K562 (cell line): ENCODE data around the gene SPTLC3. TPM values are rescaled to one million over a fixed set of nuclear protein-coding genes. Genes with fewer than 3 reads are reported as not detected.

Source experiments
- ATAC-seq: fragments of 200-7000 bp; cut with Tn5 transposase; 3 replicates; pipeline ENCODE4 v1.9.1; 2020; ENCODE audit warnings: moderate library complexity
- BruUV-seq: library from RNA; stranded (reverse); fragments of 400-500 nt; replicated peaks from 2 replicates; lab custom pipeline; 2021; lab: Mats Ljungman, UMichigan
- CTCF ChIA-PET: fragments of 300-600 bp; formaldehyde crosslinking; extraction: SDS; loops from one replicate; lab custom pipeline; 2021; ENCODE audit warnings: low intra/inter-chr PET ratio; lab: Yijun Ruan, JAX
- POLR2A ChIA-PET: fragments of 300-600, 350-650 bp; sonication (Branson Sonifier 250); formaldehyde crosslinking; extraction: SDS; loops from one replicate; lab custom pipeline; 2021; ENCODE audit warnings: antibody characterized with exemption, inconsistent platforms; lab: Yijun Ruan, JAX
- DNase-seq, 4 experiments: peaks; one replicate each; pipeline versions ENCODE4 v3.0.0 to v3.0.0-alpha.2; 2011 to 2018; ENCODE audit warnings: low spot score in 3 of 4, mixed read lengths in 3 of 4; ENCODE audit errors: extremely low read depth in 1 of 4
- FAIRE-seq: peaks from 2 replicates; lab custom pipeline; 2011; peaks lifted over from hg19 to GRCh38; lab: Jason Lieb, UNC
- H2AFZ ChIP-seq: 2 replicates; pipeline ENCODE4 v1.6.0; 2011; ENCODE audit warnings: low read depth, low read length, control low read depth, inconsistent platforms
- H3K27ac ChIP-seq: fragments of 200-600 bp; 3 replicates; pipeline ENCODE4 v1.8.0; 2011; ENCODE audit warnings: low read depth, mild to moderate bottlenecking, control low read depth, inconsistent platforms, low read length, moderate library complexity, mixed read lengths; ENCODE audit errors: extremely low read depth
- H3K27me3 ChIP-seq, 2 experiments: fragments of 300-600 bp in 1 of 2; 2 replicates in 1 of 2; 3 replicates in 1 of 2; pipeline versions ENCODE4 v1.6.0 to v1.8.0; 2011; ENCODE audit warnings: inconsistent platforms in 2 of 2, low read length in 2 of 2, mild to moderate bottlenecking in 1 of 2, mixed read lengths in 1 of 2, moderate library complexity in 1 of 2; ENCODE audit not compliant: control insufficient read depth in 2 of 2, insufficient read depth in 2 of 2
- H3K36me3 ChIP-seq: fragments of 300-600 bp; 3 replicates; pipeline ENCODE4 v1.8.0; 2011; ENCODE audit warnings: mild to moderate bottlenecking, low read length, inconsistent platforms; ENCODE audit not compliant: control insufficient read depth, insufficient read depth
- H3K4me1 ChIP-seq, 2 experiments: fragments of 200-600 bp in 1 of 2; replicated peaks in 1 of 2; 2 replicates in 1 of 2; 3 replicates in 1 of 2; pipeline versions ENCODE4 v1.5.1 to v1.8.0; 2011; ENCODE audit warnings: inconsistent platforms in 2 of 2, low read length in 2 of 2, mild to moderate bottlenecking in 1 of 2, mixed read lengths in 1 of 2, moderate library complexity in 1 of 2; ENCODE audit not compliant: control insufficient read depth in 2 of 2, insufficient read depth in 2 of 2
- H3K4me2 ChIP-seq: 2 replicates; pipeline ENCODE4 v1.6.1; 2011; ENCODE audit warnings: low read length, control low read depth, inconsistent platforms, mixed read lengths; ENCODE audit not compliant: insufficient read depth
- H3K4me3 ChIP-seq: fragments of 200-600 bp; sonication (generic), shearing (Covaris generic); 2 replicates; pipeline ENCODE4 v1.5.1; 2016; ENCODE audit warnings: control low read depth, inconsistent platforms
- H3K79me2 ChIP-seq: fragments of 200-600 bp; 3 replicates; pipeline ENCODE4 v1.8.0; 2011; ENCODE audit warnings: low read length, inconsistent platforms; ENCODE audit not compliant: control insufficient read depth, insufficient read depth
- H3K9ac ChIP-seq, 2 experiments: 2 replicates each; pipeline versions ENCODE4 v1.6.0 to v1.6.1; 2011; ENCODE audit warnings: low read depth in 2 of 2, low read length in 2 of 2, control low read depth in 1 of 2, inconsistent platforms in 1 of 2, mild to moderate bottlenecking in 1 of 2, mixed read lengths in 1 of 2; ENCODE audit not compliant: insufficient read depth in 1 of 2
- H3K9me1 ChIP-seq: one replicate; pipeline ENCODE4 v1.6.0; 2011; ENCODE audit warnings: inconsistent platforms, mild to moderate bottlenecking, low read length, moderate library complexity; ENCODE audit not compliant: control insufficient read depth, insufficient read depth
- H3K9me3 ChIP-seq: replicated peaks from 2 replicates; pipeline ENCODE4 v1.5.1; 2011; ENCODE audit warnings: low read depth, low read length, inconsistent platforms; ENCODE audit not compliant: control insufficient read depth, insufficient read depth
- H4K20me1 ChIP-seq: replicated peaks from 2 replicates; pipeline ENCODE4 v1.6.1; 2011; ENCODE audit warnings: low read length, inconsistent platforms, mixed read lengths; ENCODE audit not compliant: control insufficient read depth, insufficient read depth
- BHLHE40 ChIP-seq: IDR thresholded peaks from 2 replicates; pipeline ENCODE4 v1.6.1; 2011; ENCODE audit warnings: low read length, improper control_type of control experiment
- C11orf30 ChIP-seq: fragments of 450-650 bp; IDR thresholded peaks from 2 replicates; pipeline ENCODE4 v1.6.1; 2016; ENCODE audit warnings: low read depth, mild to moderate bottlenecking
- CBX2 ChIP-seq: fragments of 200-600 bp; sonication (generic); IDR thresholded peaks from one replicate; pipeline ENCODE4 v1.6.1; 2012; ENCODE audit warnings: mild to moderate bottlenecking, low read length, inconsistent platforms; ENCODE audit not compliant: insufficient read depth, poor library complexity, severe bottlenecking
- COPS2 ChIP-seq: fragments of 450-650 bp; conservative IDR thresholded peaks from 2 replicates; pipeline ENCODE4 v1.6.1; 2016; ENCODE audit warnings: mild to moderate bottlenecking, moderate library complexity
- ETV5 ChIP-seq: sonication (generic); formaldehyde crosslinking; IDR thresholded peaks from 2 replicates; pipeline ENCODE4 v1.4.0; 2020; ENCODE audit warnings: low read depth, mild to moderate bottlenecking, missing genetic modification reagents
- HDGF ChIP-seq: fragments of 450-650 bp; IDR thresholded peaks from 2 replicates; pipeline ENCODE4 v1.6.1; 2016
- LCOR ChIP-seq: sonication (generic); formaldehyde crosslinking; IDR thresholded peaks from 2 replicates; pipeline ENCODE4 v1.8.0; 2022; ENCODE audit warnings: mild to moderate bottlenecking, missing genetic modification reagents
- POLR2A ChIP-seq: fragments of 450-650 bp; conservative IDR thresholded peaks from 2 replicates; pipeline ENCODE4 v1.6.1; 2016
- RBM14 ChIP-seq: fragments of 200-400 bp; formaldehyde crosslinking; IDR thresholded peaks from 2 replicates; pipeline ENCODE4 v1.6.1; 2018; ENCODE audit warnings: low read depth, mild to moderate bottlenecking, low read length, moderate library complexity, borderline replicate concordance; ENCODE audit not compliant: insufficient read depth
- TEAD4 ChIP-seq, 2 experiments: sonication (generic) in 1 of 2; formaldehyde crosslinking in 1 of 2; IDR thresholded peaks; 2 replicates each; pipeline versions ENCODE4 v1.6.1 to v1.8.0; 2012 to 2022; ENCODE audit warnings: borderline replicate concordance in 1 of 2, inconsistent platforms in 1 of 2, low read length in 1 of 2, mild to moderate bottlenecking in 1 of 2, missing genetic modification reagents in 1 of 2
- ZNF232 ChIP-seq: sonication (generic); formaldehyde crosslinking; IDR thresholded peaks from 2 replicates; pipeline ENCODE4 v1.8.0; 2022; ENCODE audit warnings: mild to moderate bottlenecking, missing genetic modification reagents
- WGBS: fragments of 100-300 bp; shearing (Covaris generic); methylation state at CpG from one replicate; pipeline ENCODE4 v1.1.6; 2016; ENCODE audit warnings: low coverage, mixed read lengths; ENCODE audit not compliant: insufficient coverage; ENCODE audit errors: missing lambda C conversion rate; 5-methylcytosine and 5-hydroxymethylcytosine counted together
- in situ Hi-C: fragments of 300-500 bp; cut with MboI; formaldehyde crosslinking; loops from 4 replicates; pipeline ENCODE4 v1.15.0; 2018; ENCODE audit warnings: inconsistent platforms, mixed read lengths
- intact Hi-C: fragments of 100-400 bp; cut with micrococcal nuclease; formaldehyde crosslinking; loops from 2 replicates; pipeline ENCODE4 v1.14.2; 2022
- polyA plus RNA-seq, 8 experiments: library from polyadenylated mRNA; depleted of rRNA in 4 of 8; stranded (reverse) in 5 of 8; unstranded in 3 of 8; fragments of >200 nt; fragmentation: Nextera tagmentation in 2 of 8; fragmentation: Illumina TruSeq in 1 of 8; extraction: Ambion mirVana in 2 of 8; extraction: Trizol in 1 of 8; gene quantifications; 2 replicates each; pipeline versions ENCODE4 v1.2.1 to v1.2.3, GENCODE V29; 2011 to 2014; ENCODE audit warnings: inconsistent platforms in 1 of 8, missing spikeins in 1 of 8
- total RNA-seq, 7 experiments: library from RNA; depleted of rRNA in 6 of 7; stranded (reverse); fragments of >200 nt in 6 of 7; fragmentation: Illumina TruSeq in 2 of 7; extraction: Trizol in 2 of 7; gene quantifications; 2 replicates each; pipeline versions ENCODE4 v1.2.1 to v1.2.3, GENCODE V29; 2011 to 2021; ENCODE audit warnings: low replicate concordance in 1 of 7
- TF ChIP-seq, protein P1 (sequence below): fragments of 450-650 bp; IDR thresholded peaks from 2 replicates; pipeline ENCODE4 v1.6.1; 2014; ENCODE audit warnings: low read depth, mild to moderate bottlenecking, moderate library complexity, borderline replicate concordance
- TF ChIP-seq, protein P2 (sequence below): fragments of 250-450 bp; sonication (Bioruptor Pico); IDR thresholded peaks from 2 replicates; pipeline ENCODE4 v1.8.0; 2022; ENCODE audit warnings: inconsistent platforms
- TF ChIP-seq, protein P3 (sequence below): fragments of 250-450 bp; sonication (Bioruptor Pico); IDR thresholded peaks from 2 replicates; pipeline ENCODE4 v1.5.0; 2020; ENCODE audit warnings: mild to moderate bottlenecking, borderline replicate concordance
- TF ChIP-seq, protein P4 (sequence below): fragments of 250-450 bp; sonication (Bioruptor Pico); IDR thresholded peaks from 2 replicates; pipeline ENCODE4 v1.4.0; 2020

Gene SPTLC3
- total and polyA plus RNA-seq, 9 of the 15 experiments (the other 6 are each of a cell fraction or from before 2014, with no cell fraction given) = not detected

DNA sequence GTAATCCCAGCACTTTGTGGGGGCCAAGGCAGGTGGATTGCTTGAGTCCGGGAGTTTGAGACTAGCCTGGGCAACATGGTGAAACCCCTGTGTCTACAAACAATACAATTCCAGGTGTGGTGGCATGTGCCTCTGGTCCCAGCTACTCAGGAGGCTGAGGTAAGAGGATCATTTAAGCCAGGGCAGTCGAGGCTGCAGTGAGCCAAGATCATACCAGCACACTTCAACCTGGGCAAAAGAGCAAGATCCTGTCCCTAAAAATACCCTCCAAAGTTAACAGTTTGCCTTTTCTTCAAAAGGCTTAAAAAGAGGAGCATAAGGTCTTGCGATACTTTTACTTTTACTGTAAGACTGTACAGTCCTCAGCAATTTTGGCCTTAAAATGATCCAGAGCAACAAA is 10.7 kb upstream of the SPTLC3 start:
- no peaks in the 10 kb centered on the region for H3K4me1 ChIP-seq
- no peak for ATAC-seq
- no peaks in the 10 kb centered on the region for H3K27me3 ChIP-seq
- no peaks in the 10 kb centered on the region for H3K9me1 ChIP-seq
- no peak overlapping the region for H3K9ac ChIP-seq
- 8% methylated on average over 3 of the region's 3 CpGs for WGBS
- ChIA-PET CTCF (no interaction called here), POLR2A (no interaction called here)
- H3K36me3 ChIP-seq = no peaks in the 10 kb centered on the region
- FAIRE-seq = no peak
- no peak overlapping the region for H2AFZ ChIP-seq
- no peaks in the 10 kb centered on the region for H3K79me2 ChIP-seq
- no peaks in the 10 kb centered on the region for H3K9me3 ChIP-seq
- BruUV-seq = no TSS peak
- H4K20me1 ChIP-seq = no peaks in the 10 kb centered on the region
- in situ Hi-C loops (no loop called here), intact Hi-C loops (no loop called here)
- DNase-seq = no peak
- H3K27ac ChIP-seq = no peak overlapping the region
- no peak overlapping the region for H3K4me3 ChIP-seq
- no peak overlapping the region for H3K4me2 ChIP-seq
- TF ChIP-seq POLR2A (no peak), LCOR (no peak), RBM14 (no peak), HDGF (no peak), C11orf30 (no peak), ETV5 (no peak), BHLHE40 (no peak), TEAD4 (IDR thresholded peaks at IDR 0.05; ENCODE audit: low read length) (no peak), TEAD4 (CRISPR knock-in tag; IDR thresholded peaks at IDR 0.05; ENCODE audit: borderline replicate concordance) (no peak), CBX2 (no peak), COPS2 (no peak), ZNF232 (CRISPR knock-in tag) (no peak)
- TF ChIP-seq, protein P1, sequence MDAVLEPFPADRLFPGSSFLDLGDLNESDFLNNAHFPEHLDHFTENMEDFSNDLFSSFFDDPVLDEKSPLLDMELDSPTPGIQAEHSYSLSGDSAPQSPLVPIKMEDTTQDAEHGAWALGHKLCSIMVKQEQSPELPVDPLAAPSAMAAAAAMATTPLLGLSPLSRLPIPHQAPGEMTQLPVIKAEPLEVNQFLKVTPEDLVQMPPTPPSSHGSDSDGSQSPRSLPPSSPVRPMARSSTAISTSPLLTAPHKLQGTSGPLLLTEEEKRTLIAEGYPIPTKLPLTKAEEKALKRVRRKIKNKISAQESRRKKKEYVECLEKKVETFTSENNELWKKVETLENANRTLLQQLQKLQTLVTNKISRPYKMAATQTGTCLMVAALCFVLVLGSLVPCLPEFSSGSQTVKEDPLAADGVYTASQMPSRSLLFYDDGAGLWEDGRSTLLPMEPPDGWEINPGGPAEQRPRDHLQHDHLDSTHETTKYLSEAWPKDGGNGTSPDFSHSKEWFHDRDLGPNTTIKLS = no peak
- TF ChIP-seq, protein P2, sequence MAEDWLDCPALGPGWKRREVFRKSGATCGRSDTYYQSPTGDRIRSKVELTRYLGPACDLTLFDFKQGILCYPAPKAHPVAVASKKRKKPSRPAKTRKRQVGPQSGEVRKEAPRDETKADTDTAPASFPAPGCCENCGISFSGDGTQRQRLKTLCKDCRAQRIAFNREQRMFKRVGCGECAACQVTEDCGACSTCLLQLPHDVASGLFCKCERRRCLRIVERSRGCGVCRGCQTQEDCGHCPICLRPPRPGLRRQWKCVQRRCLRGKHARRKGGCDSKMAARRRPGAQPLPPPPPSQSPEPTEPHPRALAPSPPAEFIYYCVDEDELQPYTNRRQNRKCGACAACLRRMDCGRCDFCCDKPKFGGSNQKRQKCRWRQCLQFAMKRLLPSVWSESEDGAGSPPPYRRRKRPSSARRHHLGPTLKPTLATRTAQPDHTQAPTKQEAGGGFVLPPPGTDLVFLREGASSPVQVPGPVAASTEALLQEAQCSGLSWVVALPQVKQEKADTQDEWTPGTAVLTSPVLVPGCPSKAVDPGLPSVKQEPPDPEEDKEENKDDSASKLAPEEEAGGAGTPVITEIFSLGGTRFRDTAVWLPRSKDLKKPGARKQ (CRISPR knock-in tag) = no peak
- TF ChIP-seq, protein P3, sequence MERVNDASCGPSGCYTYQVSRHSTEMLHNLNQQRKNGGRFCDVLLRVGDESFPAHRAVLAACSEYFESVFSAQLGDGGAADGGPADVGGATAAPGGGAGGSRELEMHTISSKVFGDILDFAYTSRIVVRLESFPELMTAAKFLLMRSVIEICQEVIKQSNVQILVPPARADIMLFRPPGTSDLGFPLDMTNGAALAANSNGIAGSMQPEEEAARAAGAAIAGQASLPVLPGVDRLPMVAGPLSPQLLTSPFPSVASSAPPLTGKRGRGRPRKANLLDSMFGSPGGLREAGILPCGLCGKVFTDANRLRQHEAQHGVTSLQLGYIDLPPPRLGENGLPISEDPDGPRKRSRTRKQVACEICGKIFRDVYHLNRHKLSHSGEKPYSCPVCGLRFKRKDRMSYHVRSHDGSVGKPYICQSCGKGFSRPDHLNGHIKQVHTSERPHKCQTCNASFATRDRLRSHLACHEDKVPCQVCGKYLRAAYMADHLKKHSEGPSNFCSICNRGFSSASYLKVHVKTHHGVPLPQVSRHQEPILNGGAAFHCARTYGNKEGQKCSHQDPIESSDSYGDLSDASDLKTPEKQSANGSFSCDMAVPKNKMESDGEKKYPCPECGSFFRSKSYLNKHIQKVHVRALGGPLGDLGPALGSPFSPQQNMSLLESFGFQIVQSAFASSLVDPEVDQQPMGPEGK = no peak
- TF ChIP-seq, protein P4, sequence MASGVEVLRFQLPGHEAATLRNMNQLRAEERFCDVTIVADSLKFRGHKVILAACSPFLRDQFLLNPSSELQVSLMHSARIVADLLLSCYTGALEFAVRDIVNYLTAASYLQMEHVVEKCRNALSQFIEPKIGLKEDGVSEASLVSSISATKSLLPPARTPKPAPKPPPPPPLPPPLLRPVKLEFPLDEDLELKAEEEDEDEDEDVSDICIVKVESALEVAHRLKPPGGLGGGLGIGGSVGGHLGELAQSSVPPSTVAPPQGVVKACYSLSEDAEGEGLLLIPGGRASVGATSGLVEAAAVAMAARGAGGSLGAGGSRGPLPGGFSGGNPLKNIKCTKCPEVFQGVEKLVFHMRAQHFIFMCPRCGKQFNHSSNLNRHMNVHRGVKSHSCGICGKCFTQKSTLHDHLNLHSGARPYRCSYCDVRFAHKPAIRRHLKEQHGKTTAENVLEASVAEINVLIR (CRISPR knock-in tag) = no peak
